ENCODE results near the gene MORN1. TPM values are rescaled to one million over a fixed set of nuclear protein-coding genes. Genes with fewer than 3 reads are reported as not detected.

MORN1 gene
- total and polyA plus RNA-seq, 9 donors, result 4.3 to 9.3 (median 7.5) TPM

Other genes starting within 250 kb of the MORN1 start
- 17.0 TPM for gene FAAP20, start 196.8 kb downstream of the MORN1 start, total RNA-seq
- gene FAAP20, start 196.8 kb downstream of the MORN1 start, polyA plus RNA-seq (ENCODE audit: insufficient read depth in 1 of 8, insufficient read length in 8 of 8, low replicate concordance in 1 of 8), result 10 to 100 TPM; 35.0 to 56.4 (median 46.2) TPM
- gene SKI, start 163.2 kb downstream of the MORN1 start, total RNA-seq, result 16.8 TPM
- gene SKI, start 163.2 kb downstream of the MORN1 start, polyA plus RNA-seq (ENCODE audit: insufficient read depth in 1 of 8, insufficient read length in 8 of 8, low replicate concordance in 1 of 8), result 10 to 100 TPM; 49.7 to 83.2 (median 66.5) TPM
- 57.5 TPM for gene RER1, start 287 bp upstream of the MORN1 start, total RNA-seq
- gene RER1, start 287 bp upstream of the MORN1 start, polyA plus RNA-seq (ENCODE audit: insufficient read depth in 1 of 8, insufficient read length in 8 of 8, low replicate concordance in 1 of 8), result 10 to 100 TPM; 66.7 to 86.6 (median 72.1) TPM
- 18.3 TPM for gene PEX10, start 21.0 kb upstream of the MORN1 start, total RNA-seq
- gene PEX10, start 21.0 kb upstream of the MORN1 start, polyA plus RNA-seq (ENCODE audit: insufficient read depth in 1 of 8, insufficient read length in 8 of 8, low replicate concordance in 1 of 8), result 10 to 100 TPM; 16.3 to 20.6 (median 19.1) TPM
- gene PLCH2, start 84.7 kb upstream of the MORN1 start, total RNA-seq, result 0.35 TPM
- 1 to 10 TPM in 3 of 8 donors, under 1 TPM in 5; 0.41 to 3.4 (median 0.86) TPM for gene PLCH2, start 84.7 kb upstream of the MORN1 start, polyA plus RNA-seq (ENCODE audit: insufficient read depth in 1 of 8, insufficient read length in 8 of 8, low replicate concordance in 1 of 8)
- gene PANK4, start 135.0 kb upstream of the MORN1 start, total RNA-seq, result 19.7 TPM
- gene PANK4, start 135.0 kb upstream of the MORN1 start, polyA plus RNA-seq (ENCODE audit: insufficient read depth in 1 of 8, insufficient read length in 8 of 8, low replicate concordance in 1 of 8), result 10 to 100 TPM; 20.3 to 30.2 (median 23.7) TPM
- gene HES5, start 138.7 kb upstream of the MORN1 start, total RNA-seq, result 0.80 TPM
- 1 to 10 TPM in 1 of 8 donors, under 1 TPM in 6, not detected in 1; 0.29 to 1.1 (median 0.34) TPM for gene HES5, start 138.7 kb upstream of the MORN1 start, polyA plus RNA-seq (ENCODE audit: insufficient read depth in 1 of 8, insufficient read length in 8 of 8, low replicate concordance in 1 of 8)
- gene TNFRSF14, start 164.8 kb upstream of the MORN1 start, total RNA-seq, result 11.2 TPM
- gene TNFRSF14, start 164.8 kb upstream of the MORN1 start, polyA plus RNA-seq (ENCODE audit: insufficient read depth in 1 of 8, insufficient read length in 8 of 8, low replicate concordance in 1 of 8), result 10 to 100 TPM; 11.0 to 33.8 (median 15.3) TPM
- 8.9 TPM for gene PRXL2B, start 195.2 kb upstream of the MORN1 start, total RNA-seq
- gene PRXL2B, start 195.2 kb upstream of the MORN1 start, polyA plus RNA-seq (ENCODE audit: insufficient read depth in 1 of 8, insufficient read length in 8 of 8, low replicate concordance in 1 of 8), result 10 to 100 TPM; 20.8 to 32.4 (median 24.3) TPM
- gene MMEL1, start 241.5 kb upstream of the MORN1 start, total RNA-seq, result 0.31 TPM
- 1 to 10 TPM in 3 of 8 donors, under 1 TPM in 5; 0.29 to 1.2 (median 0.66) TPM for gene MMEL1, start 241.5 kb upstream of the MORN1 start, polyA plus RNA-seq (ENCODE audit: insufficient read depth in 1 of 8, insufficient read length in 8 of 8, low replicate concordance in 1 of 8)